Type B pancreatic cell (in vitro differentiated cells): ENCODE measurements around the gene TTN. TPM values are rescaled to one million over a fixed set of nuclear protein-coding genes. Genes with fewer than 3 reads are reported as not detected.

Experiments used
- DNase-seq: peaks from one replicate; pipeline ENCODE4 v3.0.0; 2021; ENCODE audit warnings: mixed read lengths; ENCODE audit not compliant: unreplicated experiment; ENCODE audit errors: extremely low spot score
- H3K27ac Mint-ChIP-seq: 2 replicates; pipeline ENCODE4 v1.8.0; 2021; ENCODE audit warnings: mild to moderate bottlenecking, mixed read lengths
- H3K27me3 Mint-ChIP-seq: 2 replicates; pipeline ENCODE4 v1.8.0; 2021; ENCODE audit warnings: mixed read lengths
- H3K36me3 Mint-ChIP-seq: 2 replicates; pipeline ENCODE4 v1.8.0; 2021; ENCODE audit warnings: mixed read lengths
- H3K4me1 Mint-ChIP-seq: one replicate; pipeline ENCODE4 v1.8.0; 2021; ENCODE audit warnings: mixed read lengths; ENCODE audit not compliant: unreplicated experiment
- H3K4me3 Mint-ChIP-seq: 2 replicates; pipeline ENCODE4 v1.8.0; 2021; ENCODE audit warnings: mild to moderate bottlenecking, mixed read lengths
- H3K9me3 Mint-ChIP-seq: 2 replicates; pipeline ENCODE4 v1.8.0; 2021; ENCODE audit warnings: mixed read lengths
- total RNA-seq: library from RNA; stranded (reverse); gene quantifications from 2 replicates; pipeline ENCODE4 v1.2.1, GENCODE V29; 2021; ENCODE audit warnings: low replicate concordance
- TF ChIP-seq, protein P1 (sequence below): fragments of 200-600 bp; sonication (generic); conservative IDR thresholded peaks from 2 replicates; pipeline ENCODE4 v1.5.0; 2021; ENCODE audit warnings: antibody characterized with exemption, mild to moderate bottlenecking

Gene TTN
- total RNA-seq, 1 donor from 2014 or later: 5.6 TPM

DNA sequence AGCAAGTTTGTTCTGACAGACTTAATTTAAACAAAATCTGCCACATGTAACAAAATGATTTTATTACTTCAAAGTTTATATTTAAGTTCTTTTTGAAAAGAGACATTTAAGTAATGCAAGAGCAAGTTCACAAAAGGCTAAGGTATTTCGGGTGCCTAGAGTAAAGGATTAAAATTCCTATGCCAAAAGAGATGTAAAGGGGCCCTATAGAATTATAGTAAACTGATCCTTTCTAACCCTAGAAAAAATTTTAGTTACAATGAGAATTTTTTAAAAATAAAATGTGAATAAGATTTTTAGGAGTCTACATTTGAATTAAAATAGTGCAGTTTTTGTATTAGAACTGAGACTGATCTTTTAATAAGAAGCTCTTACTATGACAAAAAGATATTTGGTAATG lies 179.8 kb downstream of the TTN start:
- H3K27ac Mint-ChIP-seq: no peak overlapping the region
- no peak overlapping the region for H3K4me3 Mint-ChIP-seq
- H3K36me3 Mint-ChIP-seq: no peaks in the 10 kb centered on the region
- H3K9me3 Mint-ChIP-seq: no peaks in the 10 kb centered on the region
- H3K4me1 Mint-ChIP-seq: no peaks in the 10 kb centered on the region
- TF ChIP-seq, protein P1, sequence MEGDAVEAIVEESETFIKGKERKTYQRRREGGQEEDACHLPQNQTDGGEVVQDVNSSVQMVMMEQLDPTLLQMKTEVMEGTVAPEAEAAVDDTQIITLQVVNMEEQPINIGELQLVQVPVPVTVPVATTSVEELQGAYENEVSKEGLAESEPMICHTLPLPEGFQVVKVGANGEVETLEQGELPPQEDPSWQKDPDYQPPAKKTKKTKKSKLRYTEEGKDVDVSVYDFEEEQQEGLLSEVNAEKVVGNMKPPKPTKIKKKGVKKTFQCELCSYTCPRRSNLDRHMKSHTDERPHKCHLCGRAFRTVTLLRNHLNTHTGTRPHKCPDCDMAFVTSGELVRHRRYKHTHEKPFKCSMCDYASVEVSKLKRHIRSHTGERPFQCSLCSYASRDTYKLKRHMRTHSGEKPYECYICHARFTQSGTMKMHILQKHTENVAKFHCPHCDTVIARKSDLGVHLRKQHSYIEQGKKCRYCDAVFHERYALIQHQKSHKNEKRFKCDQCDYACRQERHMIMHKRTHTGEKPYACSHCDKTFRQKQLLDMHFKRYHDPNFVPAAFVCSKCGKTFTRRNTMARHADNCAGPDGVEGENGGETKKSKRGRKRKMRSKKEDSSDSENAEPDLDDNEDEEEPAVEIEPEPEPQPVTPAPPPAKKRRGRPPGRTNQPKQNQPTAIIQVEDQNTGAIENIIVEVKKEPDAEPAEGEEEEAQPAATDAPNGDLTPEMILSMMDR: no peak
- H3K27me3 Mint-ChIP-seq: no peaks in the 10 kb centered on the region
- no peak for DNase-seq

DNA sequence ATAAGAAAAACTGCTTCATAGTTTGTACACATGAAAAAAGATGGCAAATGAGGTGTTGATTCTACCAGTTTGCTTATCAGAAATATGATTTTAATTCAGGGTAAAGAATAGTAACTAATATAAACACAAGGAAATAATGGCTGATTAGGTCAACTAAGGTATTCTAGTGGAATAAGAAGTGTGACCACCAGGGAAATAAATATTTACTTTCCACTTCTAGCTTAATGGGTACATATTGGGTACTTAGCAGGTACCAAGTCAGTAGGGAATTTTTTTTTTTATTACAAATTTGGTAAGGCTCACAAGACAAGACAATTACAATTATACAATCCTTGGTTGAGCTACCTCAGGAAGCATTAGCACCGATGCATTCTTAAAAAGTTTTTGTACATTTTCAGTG lies 191.3 kb downstream of the TTN start:
- Mint-ChIP-seq H3K27me3 (no peaks in the 10 kb centered on the region), H3K27ac (no peak overlapping the region), H3K36me3 (peaks cover 9% of the 10 kb centered on the region), H3K4me3 (no peak overlapping the region), H3K9me3 (no peaks in the 10 kb centered on the region), H3K4me1 (no peaks in the 10 kb centered on the region)
- TF ChIP-seq, protein P1: no peak
- DNase-seq: no peak

DNA sequence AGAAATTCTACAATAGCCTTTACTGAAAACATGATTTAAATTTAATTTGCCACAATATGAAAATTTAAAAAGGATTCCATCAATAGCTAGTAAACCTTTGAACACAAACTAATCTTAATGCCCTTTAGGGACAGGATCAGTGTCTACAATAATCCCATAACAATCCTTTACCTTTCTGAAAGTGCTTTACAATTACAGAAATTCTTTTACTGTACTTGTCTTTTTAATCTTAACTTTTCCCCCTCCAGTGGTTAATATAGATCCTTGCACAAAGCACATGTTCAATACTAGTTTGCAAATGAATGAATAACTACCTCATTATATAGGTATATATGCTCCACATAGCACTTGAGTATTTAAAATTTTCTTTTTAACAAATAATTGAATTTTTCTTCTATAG lies 204.3 kb downstream of the TTN start:
- TF ChIP-seq, protein P1: no peak
- Mint-ChIP-seq H3K4me3 (no peak overlapping the region), H3K27me3 (no peaks in the 10 kb centered on the region), H3K27ac (no peak overlapping the region), H3K36me3 (peaks cover 32% of the 10 kb centered on the region), H3K4me1 (no peaks in the 10 kb centered on the region), H3K9me3 (no peaks in the 10 kb centered on the region)
- no peak for DNase-seq

DNA sequence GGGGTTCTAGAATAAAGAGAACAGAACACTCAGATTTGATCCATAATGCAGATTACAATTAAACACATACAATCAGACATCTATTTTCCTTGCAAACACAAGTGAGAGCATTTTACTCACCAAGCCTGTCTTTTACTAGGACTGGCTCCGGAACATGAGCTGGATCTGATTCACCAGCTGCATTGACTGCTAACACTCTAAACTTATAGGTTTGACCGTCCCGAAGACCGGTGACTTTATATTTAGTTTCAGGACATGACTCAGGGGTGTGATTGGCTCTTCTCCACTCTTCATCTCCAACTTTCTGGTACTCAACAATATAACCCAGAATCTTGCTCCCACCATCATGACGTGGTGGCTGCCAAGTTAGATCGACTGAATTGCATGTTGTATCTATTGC lies 214.6 kb downstream of the TTN start:
- TF ChIP-seq, protein P1: no peak
- Mint-ChIP-seq H3K9me3 (peaks cover 8% of the 10 kb centered on the region), H3K4me1 (no peaks in the 10 kb centered on the region), H3K27ac (no peak overlapping the region), H3K36me3 (peaks cover 40% of the 10 kb centered on the region), H3K27me3 (no peaks in the 10 kb centered on the region), H3K4me3 (no peak overlapping the region)
- no peak for DNase-seq

DNA sequence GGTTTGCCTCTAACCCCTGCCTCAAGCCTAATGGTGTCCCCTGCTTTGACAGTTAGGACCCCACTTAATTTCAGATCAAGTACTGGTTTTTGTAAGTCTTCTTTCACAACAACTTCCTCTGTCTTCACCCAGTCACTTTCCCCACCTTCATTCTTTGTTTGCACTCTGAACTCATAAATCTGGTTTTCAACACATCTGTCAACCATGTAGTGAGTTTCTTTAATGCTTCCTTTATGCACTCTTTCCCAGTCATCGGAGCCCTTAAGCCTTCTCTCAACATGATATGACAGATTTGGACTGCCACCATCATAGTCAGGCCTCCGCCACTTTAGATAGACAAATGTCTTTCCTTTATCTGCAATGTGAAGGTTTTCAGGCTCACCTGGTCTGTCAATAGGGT lies 217.9 kb downstream of the TTN start:
- Mint-ChIP-seq H3K27me3 (no peaks in the 10 kb centered on the region), H3K36me3 (peaks cover 45% of the 10 kb centered on the region), H3K9me3 (peaks cover 8% of the 10 kb centered on the region), H3K4me1 (no peaks in the 10 kb centered on the region), H3K4me3 (no peak overlapping the region), H3K27ac (no peak overlapping the region)
- DNase-seq: no peak
- TF ChIP-seq, protein P1: no peak

DNA sequence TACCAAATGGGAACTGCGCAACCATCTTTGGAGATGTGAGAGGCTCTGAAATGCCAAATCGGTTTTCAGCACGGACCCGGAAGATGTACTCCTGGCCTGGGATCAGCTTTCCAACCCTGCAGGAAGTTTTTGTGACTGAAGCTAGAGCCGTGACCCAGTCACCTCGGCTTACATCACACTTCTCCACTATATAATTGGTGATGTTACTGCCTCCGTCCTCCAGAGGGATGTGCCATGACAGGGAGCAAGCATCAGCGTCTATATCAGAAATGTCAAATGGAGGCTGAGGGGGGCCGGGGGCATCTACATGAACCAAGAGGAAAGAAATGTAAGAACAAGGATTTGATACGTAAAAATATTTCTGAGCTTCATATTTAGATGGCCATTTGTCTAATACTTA lies 222.6 kb downstream of the TTN start:
- no peak overlapping the region for H3K4me3 Mint-ChIP-seq
- TF ChIP-seq, protein P1: no peak
- DNase-seq: no peak
- H3K9me3 Mint-ChIP-seq: peaks cover 5% of the 10 kb centered on the region
- no peak overlapping the region for H3K27ac Mint-ChIP-seq
- no peaks in the 10 kb centered on the region for H3K27me3 Mint-ChIP-seq
- no peaks in the 10 kb centered on the region for H3K4me1 Mint-ChIP-seq
- peaks cover 30% of the 10 kb centered on the region for H3K36me3 Mint-ChIP-seq
